ENCODE measurements around the gene EYS. TPM values are rescaled to one million over a fixed set of nuclear protein-coding genes. Genes with fewer than 3 reads are reported as not detected.

Gene EYS
- total RNA-seq, 1 donor from 2014 or later = 0.69 TPM

DNA sequence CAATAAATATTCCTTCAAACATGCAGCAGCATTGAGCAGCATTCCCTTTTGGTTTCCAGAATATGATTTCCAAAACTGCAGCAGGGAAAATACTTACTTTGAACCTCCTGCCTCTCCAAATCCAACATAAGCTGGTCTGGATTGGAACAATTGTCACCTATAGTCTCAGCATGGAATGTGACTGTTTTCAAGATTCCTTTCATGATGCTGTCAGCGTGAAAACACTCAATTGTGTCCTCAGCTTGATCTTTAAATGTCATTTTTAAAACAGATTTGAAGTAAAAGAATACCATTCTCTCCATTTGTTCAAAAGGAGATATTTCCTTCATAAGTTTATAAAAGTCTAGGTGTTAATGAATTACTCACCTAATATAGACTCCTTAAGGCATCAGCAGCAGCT is 993.9 kb downstream of the EYS start:
- DNase-seq = no peak

- DNase-seq = peak; percentile 10
These were observed 994.4 kb downstream of the EYS start for GRCh38 chr6:64712606-64713005.

DNA sequence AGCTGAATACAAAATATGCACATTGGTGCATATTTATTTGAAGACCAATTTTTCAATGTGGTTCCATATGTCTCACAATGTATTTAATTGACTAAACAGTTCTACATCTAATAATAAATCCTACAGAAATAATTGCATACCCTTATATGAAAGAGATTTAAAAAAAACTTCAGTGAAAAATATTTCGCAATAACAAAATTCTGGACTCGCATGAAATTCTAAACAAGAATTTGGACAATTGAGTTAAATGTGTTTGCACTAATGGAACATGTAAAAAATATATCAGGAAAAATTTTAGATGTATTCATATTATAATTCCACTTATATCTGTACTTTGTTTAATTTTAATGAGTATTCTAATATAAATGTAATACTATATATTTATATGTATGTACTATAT is 1003.1 kb downstream of the EYS start:
- DNase-seq = no peak

- no peak for DNase-seq
These were observed 1011.0 kb downstream of the EYS start for GRCh38 chr6:64696053-64696452.

DNA sequence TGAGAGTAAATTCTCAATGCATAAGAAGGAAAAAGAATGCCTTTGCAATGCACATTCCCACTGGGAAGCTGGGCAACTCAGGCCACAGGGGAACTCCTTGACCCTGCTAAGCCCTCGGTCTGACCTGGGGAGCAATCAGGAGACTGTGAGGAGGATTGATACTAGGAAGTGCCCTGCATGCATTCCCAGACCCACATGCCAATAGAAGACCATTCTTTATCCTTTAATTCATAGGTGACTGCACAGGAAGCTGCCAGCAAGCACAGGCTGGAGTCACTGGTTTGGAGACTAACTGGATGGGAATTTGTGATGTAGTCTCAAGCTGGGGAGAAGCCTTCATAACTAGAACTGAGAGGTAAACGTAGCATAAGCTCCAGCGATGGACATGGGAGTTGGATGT is 1012.7 kb downstream of the EYS start:
- no peak for DNase-seq

DNA sequence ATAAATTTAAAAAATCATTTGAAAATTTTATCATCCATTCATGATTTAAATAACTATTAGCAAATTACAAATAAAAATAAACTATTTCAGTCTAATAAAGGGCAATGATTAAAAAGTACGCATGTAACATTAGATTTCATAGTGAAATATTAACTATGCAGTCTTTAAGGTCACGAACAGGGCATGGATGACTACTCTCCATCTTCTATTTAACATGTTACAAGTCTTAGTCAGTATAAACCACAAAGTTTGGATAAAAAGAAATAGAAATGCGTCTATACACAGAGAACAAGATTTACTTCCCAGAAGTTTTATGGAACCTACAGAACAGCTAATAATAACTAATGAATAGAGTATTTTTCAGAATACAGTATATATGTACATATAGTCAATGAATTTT is 1016.0 kb downstream of the EYS start:
- no peak for DNase-seq

GRCh38 chr6:64685401-64685800 is 1021.6 kb downstream of the EYS start:
- no peak for DNase-seq

GRCh38 chr6:64683682-64684081 is 1023.3 kb downstream of the EYS start:
- no peak for DNase-seq

DNA sequence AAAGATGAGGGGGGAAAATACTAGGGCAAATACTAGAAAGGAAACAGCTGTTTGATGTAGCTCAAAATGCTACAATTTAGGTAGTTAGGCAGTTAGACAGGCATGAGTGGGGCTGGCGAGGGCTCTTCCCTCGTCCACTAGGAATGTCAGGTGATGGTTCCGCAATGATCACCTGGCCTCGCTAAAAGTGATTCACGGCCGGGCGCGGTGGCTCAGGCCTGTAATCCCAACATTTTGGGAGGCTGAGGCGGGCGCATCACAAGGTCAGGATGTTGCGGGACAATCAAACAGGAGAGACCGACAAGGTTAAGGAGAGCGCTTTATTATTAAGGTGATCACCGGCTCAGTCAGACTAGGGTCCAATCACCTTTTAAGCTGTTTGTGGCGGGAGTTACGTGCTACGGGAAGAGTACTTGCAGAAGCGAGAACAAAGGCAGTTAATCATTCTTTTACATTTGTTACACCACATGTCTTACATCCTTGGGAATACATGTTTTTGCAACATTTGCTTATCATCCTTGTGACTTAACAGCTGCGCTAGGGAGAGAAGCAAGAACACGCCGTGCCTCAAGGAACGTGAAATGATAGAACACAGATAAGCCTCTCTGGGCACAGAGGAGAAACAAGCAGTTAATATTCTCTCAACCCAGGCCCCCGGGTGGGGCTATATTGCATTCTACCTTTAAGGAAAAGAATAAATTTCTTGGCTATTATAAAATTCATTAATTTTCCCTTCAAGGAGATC is 1025.4 kb downstream of the EYS start:
- no peak for DNase-seq

DNA sequence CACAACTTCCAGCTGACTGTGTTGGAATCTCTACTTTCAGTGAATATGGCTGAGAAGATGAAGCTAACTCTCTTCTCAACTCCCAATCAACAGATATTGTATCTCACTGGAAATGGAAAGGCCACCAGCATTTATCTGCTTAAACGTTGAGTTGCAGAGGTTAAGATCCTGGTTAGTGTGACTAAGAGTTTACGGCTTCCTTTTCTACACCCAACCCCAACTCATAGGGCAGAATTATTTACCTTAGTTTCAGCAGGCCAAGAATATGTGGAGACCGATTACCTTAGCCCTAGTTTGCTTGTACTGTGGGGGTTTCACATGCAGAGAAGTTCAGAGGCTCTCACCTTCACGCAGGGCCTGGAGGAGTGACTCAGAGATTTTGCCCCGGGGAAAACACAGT is 1026.6 kb downstream of the EYS start:
- no peak for DNase-seq

GRCh38 chr6:64679416-64679815 is 1027.6 kb downstream of the EYS start:
- no peak for DNase-seq

DNA sequence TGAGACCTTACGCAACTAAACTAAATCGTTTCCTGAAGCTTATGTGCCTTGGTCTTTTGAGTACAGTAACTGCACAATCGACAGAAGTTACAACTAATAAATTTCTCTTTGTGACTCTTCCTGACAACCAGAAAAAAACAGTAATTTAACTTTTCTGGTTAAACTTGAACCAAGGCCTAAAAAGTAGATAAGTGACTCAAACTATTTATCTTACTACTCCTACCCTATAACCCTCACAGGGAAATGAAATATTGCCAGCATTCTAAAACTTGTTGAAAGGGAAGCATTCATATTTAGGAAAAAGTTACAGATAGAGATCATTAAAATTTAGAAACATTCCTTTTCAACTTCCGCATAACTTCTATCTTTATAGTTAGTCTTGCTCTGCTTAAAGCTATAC is 1034.4 kb downstream of the EYS start:
- DNase-seq = no peak

DNA sequence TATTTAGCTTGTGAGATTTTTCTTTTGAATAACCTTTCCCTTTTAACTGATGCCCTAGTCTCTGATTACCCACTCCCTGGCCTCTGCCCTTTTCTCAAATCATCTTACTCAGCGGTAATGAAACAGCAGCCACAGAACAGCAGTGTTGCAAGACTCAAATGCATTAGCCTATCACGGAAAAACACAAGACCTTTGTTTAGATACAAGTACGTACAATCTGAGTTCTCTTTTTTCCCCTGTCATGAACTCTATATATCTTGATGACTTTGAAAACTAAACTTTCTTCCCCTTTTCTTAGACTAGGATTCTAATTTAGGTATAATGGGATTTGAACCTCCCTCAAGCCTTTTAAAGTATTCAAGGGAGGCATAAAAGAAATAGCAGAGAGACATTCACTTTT is 1034.9 kb downstream of the EYS start:
- DNase-seq = peak; percentile 3

DNA sequence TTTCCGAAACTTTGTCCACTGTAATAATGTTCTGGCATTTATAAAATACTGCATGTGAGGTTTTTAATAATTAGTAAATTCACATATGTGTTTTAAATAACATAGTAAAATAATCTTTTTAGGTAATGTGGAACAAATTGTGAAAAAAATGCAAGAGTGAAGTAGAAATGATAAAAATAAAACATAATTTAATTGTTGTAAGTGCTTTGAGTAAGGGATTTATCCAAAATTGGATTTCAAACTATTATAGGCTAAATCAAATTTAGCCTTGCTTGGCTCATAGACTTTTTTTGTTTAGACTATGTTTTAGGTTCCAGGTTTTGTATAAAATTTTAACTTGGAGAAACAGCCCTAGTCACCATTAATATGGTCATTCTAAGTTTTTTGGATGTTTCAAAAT is 1041.9 kb downstream of the EYS start:
- DNase-seq = no peak

DNA sequence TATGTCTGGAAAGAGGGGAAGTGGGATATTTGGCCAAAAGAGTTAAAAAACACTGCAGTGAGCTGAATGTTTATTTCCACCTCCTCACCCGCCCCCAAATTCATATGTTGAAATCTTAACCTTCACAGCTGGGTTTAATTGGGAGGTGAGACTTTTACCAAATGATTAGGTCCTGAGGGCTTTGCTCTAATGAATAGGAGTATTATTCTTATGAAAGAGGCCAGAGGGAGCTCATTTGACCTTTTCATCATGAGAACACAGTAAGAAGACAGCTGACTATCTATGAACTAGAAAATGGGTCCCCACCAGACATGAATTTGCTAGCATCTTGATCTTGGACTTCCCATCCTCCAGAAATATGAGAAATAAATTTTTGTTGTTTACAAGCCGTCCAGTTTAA is 1042.5 kb downstream of the EYS start:
- DNase-seq = no peak

GRCh38 chr6:64644024-64644423 is 1063.0 kb downstream of the EYS start:
- DNase-seq = no peak

DNA sequence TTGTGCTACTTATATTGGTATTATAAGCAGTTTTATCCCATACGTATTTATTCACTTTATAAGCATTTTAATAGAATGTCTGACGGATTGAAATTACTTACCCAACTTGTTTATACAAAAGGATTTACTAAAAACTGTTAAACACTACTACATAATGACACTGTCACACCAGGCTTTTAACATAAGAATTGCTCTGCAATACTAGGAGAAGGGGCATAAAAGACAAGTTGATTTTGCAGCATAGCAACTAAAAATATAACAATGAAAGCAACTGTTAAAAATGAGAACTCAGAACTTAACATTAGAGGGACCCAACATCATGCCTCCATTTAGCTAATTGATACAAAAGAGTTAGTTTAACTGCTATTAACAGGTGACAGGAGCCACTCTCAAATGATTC is 1076.1 kb downstream of the EYS start:
- DNase-seq = no peak

DNA sequence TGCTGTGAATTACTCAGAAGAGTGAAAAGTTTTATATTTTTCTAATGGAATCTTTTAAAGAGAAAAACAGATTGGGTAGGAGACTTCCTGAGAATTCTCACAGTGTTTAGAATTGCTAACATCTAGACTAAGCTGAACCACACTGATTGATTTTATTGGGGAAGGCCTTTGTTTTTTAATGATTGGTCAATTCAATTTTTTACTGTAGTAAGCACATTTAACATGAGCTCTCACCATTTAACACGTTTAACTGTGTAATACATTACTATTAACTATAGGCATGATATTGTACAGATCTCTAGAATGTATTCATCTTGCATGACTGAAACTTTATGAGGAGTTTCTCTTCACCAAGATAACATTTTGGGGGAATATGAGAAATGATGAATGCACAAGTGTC is 1084.1 kb downstream of the EYS start:
- DNase-seq = no peak

DNA sequence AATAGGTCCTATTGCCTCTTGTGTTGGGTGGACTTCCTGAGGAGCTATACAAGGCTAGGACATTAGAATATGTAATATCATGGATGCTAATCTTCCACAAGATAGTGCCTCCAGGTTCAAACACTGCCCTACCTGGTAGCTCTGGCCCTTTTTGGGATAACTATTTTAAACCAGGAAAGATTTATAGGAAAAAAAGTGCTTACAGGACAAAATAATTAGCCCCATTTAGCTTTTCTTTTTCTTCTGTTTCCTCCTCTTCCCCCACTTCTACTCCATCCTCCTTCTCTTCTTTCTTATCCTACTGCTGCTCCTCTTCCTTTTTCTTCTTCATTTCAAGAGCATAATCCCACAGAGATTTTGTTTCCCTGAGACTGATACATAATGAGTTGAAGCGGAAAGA is 1104.0 kb downstream of the EYS start:
- no peak for DNase-seq

- DNase-seq = no peak
These were observed 1115.4 kb downstream of the EYS start for GRCh38 chr6:64591676-64592036.

GRCh38 chr6:64590965-64591675 is 1115.9 kb downstream of the EYS start:
- no peak for DNase-seq

- no peak for DNase-seq
These were observed 1117.1 kb downstream of the EYS start for GRCh38 chr6:64589961-64590360.

GRCh38 chr6:64580346-64580745 is 1126.7 kb downstream of the EYS start:
- DNase-seq = no peak

GRCh38 chr6:64553249-64553786 is 1153.7 kb downstream of the EYS start:
- no peak for DNase-seq
